Activated CD8-positive, alpha-beta memory T cell treated with anti-CD3 and anti-CD28 coated beads, Interleukin-2, amount 50 U/mL, for 1 hour (primary cell): ENCODE results near the gene HCCS.

ENCODE experiments used
- DNase-seq: peaks from one replicate; pipeline ENCODE4 v3.0.0-alpha.2; 2020; ENCODE audit errors: extremely low read depth

Gene HCCS

DNA sequence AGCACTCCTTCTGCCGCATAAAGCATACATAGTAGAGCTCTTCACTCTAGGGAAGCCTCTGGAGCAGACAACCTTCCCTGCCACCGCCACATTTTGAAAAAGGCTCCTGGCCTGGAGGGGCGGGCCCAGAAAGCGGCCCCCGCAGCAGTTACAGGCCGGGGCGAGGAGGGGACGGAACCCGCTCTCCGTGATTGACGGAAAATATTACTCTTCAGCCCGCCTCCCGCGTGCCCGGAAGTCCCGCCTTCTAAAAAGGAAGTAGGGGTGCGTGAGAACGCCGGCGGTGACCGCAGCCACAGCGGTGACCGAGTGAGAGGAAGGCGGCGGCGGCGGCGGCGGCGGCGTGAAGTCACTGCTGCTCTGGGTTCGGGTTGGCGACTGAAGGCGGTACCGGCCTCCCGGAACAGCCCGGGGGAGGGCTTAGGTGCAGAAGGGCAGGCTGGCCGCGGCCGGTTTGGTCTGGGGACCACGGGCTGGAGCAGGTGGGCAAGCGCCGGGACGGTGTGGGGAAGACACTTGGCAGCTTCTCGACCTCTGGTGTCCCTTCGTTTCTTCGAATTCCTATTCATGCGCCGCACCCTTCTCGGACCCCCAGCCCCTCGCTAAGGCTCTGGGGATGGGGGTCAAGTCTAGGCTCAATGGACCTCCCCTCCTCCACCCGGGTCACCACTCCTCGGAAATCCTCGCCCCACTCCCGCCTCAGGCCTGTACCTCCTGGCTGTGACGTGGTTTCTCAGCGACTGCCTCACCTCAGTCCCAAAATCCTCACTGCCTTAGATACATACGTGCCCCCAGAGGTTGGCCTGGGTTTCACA is at the start of gene HCCS:
HCCS (plus strand) TSS at position 296 of the 815 bp plus-strand sequence. CDS start 729 bp downstream, outside the sequence.
- DNase-seq: peak; percentile 49

- no peak for DNase-seq
Measured at GRCh38 chrX:11064276-11064675, 46.9 kb upstream of the HCCS start.

DNA sequence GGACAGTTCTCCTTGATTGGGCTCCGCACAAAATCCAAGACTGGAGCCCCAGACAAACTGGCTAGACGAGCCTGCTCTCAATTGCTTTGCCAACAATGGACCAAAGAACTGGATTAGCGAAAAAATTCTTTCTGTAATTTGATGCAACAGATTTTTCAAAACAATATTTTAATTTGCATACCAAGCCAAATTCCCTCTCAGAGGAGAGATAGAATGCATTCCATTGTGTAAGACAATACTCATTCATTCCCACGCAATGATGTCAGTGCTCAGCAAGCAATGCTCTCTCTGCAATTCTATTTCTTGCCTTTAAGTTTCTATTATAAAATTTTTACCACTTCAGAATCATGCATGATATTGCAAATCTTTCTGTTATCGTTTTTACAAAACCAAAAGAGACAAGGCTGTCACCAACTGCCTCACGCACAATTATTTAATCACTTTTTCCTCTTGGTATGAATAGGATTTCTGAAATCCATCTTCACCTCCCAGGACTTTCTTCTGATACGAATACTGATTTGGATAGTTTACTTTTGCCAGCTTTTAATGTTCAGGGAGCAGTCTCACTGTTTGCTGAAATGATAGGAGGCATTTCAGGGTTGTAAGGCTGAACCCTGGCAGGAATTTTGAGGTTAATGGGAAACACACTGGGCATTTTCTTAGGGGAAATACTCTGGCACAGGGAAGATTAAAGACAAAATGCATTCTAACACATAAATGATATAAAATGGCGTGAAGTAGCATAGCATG is 46.1 kb upstream of the HCCS start:
- no peak for DNase-seq

DNA sequence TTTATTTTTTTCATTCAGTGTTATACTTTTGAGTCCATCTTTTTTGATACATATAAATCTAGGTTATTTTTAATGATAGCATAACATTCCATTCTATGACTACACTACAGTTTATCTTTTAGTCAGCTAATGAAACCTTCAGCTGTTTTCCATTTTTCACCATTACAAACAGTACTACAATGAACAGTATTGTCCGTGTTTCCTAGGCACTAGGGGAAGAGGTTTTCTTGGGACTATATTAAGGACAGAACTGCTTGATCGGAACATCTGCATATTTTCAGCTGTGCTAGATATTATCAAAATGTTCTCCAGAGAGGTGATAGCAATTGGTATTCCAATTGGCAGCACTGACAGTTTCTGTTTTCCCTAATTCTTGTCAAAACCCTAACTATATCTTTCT is 44.3 kb upstream of the HCCS start:
- no peak for DNase-seq

GRCh38 chrX:11073381-11073780 is 37.8 kb upstream of the HCCS start:
- DNase-seq: no peak

DNA sequence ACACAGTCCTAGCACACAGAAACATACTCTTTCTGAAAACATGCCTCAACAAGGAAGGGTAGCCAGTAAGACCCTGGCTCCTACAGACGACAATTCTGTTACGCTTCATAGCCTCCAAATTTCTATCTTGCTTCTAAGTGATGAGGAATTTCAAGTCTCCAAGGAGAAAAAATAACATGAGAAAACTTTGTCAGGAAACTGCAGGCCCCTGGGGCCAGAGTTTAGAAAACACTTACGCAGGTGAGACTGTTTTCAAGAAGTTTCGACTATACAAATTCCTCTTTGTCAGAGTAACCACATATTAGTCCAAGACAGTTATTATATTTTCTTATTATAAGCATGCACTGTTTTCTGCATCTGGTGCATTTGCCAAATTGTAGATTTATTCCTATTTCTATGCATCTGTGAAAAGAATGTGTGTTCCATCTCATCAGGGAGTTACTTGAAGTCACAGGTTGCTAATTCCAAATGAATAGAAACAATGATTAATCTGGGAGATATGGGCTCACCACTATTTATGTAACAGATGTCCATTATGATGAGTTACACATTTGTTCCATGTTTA is 30.3 kb upstream of the HCCS start:
- DNase-seq: no peak

DNA sequence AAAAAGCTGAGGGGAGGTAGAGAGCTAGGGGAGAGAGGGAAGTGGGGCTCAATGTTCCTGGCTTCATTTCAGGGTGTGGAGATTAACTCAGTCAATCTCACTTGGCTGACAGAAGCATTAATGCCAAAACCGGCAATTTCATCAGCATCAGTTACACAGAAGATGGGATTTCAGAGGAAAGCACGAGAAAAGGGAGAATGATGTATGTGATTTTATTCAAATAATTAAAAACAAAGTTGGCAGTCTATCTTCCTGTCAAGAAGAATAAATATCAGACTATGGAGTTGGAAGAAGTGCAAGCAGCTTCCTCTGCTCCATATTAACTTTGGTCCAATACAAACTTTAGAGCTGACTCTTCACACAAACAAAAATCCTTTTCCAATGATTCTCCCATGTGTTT is 29.6 kb upstream of the HCCS start:
- DNase-seq: no peak

GRCh38 chrX:11085305-11085704 is 25.8 kb upstream of the HCCS start:
- DNase-seq: no peak

DNA sequence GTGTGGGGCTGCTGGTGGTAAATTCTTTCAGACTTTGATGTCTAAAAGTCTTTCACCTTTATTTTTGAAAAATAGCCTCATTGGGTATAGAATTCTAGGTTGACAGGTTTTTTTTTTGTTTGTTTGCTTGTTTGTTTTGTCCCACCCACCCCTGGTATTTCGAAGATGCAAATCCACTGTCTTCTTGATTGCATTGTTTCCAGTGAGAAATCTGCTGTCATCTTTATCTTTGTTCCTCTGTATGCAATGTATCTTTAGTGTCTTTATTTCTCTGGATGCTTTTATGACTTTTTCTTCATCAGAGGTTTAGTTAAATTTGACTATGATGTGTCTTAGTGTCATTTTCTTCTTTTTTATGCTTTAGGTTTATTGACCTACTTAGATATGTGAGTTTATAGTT is 21.3 kb upstream of the HCCS start:
- no peak for DNase-seq

GRCh38 chrX:11097933-11098332 is 13.2 kb upstream of the HCCS start:
- no peak for DNase-seq

DNA sequence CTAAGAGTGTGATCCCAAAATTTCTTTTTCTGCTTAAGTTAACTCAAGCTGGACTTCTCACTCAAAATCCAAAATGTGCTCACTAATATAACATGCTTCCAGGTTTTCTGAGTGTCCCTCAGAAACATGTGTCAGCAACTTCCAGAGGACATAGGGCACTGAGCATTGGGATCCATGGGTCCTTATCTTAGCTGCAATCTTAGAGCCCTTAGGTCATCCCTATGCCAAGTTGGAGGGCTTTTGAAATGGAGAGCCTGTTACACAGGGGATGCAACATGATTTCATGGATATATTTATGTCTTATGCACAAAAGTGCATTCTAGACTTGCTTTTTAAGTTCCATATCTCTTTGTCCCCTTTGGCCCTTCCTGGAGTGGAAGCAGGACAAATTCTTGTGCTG is 11.7 kb upstream of the HCCS start:
- DNase-seq: no peak

DNA sequence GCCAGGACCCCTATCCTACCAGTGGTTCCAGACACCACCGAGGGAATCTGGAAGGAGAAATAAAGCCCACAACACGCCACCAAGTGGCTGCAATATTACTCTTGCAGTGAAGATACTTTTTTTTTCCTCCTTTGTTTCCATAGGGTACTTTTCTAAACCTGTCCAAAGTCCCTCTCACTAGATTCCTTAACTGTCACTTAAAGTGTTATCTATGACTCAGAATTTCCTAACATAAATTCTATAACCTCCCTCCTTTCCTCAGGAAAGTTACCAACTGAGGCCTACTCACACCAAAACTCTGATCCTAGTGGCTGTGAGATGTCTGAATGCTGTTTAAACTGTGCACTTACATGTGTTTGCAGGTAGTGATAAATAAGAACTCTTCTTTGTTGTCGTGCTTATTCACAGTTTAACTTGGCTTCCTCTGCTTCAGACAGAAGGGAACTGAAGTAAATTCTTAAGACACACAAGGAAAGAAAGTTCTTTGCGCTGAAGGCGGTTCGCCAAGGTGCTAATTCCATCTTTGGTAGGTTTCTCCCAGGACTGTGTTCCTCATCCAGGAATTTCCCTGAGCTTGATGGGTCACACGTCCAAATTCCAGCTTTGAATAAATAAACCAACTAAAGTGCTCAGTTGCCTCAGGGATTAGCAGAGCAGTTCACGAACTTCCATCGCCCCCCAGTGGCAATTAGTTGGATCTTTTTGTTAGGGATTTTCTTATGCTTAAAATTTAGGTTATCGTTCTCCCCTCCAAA is 10.7 kb upstream of the HCCS start:
- no peak for DNase-seq

- DNase-seq: no peak
Measured at GRCh38 chrX:11103006-11103405, 8.1 kb upstream of the HCCS start.

DNA sequence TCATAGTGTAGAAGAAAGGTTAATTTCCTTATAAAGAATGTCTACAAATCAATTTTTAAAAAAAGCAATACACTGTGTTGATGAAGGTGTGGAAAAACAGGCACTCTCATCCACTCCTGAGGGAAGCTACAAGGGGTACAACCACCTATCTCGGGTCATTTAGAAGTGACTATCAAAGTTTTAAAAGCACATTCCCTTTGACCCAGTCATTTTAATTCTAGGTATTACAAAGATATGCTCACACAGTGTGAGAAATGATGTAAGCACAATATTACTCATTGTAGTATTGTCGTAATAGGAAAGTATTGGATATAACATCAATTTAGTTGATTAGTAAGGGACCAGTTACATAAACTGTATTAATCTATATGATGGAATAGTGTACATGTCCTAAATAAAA is 7.4 kb upstream of the HCCS start:
- DNase-seq: no peak

DNA sequence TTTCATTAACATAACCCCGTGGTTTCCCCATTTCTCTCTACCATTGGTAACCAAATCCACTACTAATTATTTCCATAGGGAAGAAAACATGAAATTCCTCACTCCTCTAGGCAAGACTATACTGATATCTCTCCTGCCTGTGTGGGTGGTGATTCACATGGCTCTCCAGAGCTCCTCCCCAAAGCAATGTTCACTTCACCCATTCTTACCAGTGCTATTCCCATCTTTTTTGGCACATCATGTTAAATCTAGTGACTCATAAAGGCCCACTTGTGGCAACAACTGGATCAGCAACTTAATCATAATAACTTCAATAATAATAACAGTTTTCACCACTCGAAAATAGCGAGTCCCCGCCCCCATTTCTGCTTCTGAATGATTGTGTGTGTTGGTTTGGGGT is 6.1 kb upstream of the HCCS start:
- DNase-seq: no peak

GRCh38 chrX:11108253-11108941 is 2.7 kb upstream of the HCCS start:
- DNase-seq: no peak

GRCh38 chrX:11109968-11110367 is 1.2 kb upstream of the HCCS start:
- no peak for DNase-seq

DNA sequence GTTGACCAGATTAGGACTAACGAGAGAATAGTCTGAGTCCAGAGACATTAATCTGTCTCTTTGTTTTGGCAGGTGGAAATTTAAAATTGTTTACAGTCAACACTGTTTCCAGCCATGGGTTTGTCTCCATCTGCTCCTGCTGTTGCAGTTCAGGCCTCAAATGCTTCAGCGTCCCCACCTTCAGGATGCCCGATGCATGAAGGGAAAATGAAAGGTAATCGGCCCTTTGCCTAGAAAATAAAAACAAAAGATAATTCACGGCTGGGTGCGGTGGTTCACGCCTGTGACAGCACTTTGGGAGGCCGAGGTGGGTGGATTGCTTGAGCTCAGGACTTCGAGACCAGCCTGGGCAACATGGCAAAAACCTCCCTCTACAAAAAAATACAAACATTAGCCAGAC is 815 bp downstream of the HCCS start:
- DNase-seq: no peak

GRCh38 chrX:11113731-11114130 is 2.6 kb downstream of the HCCS start:
- no peak for DNase-seq

GRCh38 chrX:11117745-11118144 is 6.6 kb downstream of the HCCS start:
- DNase-seq: no peak

DNA sequence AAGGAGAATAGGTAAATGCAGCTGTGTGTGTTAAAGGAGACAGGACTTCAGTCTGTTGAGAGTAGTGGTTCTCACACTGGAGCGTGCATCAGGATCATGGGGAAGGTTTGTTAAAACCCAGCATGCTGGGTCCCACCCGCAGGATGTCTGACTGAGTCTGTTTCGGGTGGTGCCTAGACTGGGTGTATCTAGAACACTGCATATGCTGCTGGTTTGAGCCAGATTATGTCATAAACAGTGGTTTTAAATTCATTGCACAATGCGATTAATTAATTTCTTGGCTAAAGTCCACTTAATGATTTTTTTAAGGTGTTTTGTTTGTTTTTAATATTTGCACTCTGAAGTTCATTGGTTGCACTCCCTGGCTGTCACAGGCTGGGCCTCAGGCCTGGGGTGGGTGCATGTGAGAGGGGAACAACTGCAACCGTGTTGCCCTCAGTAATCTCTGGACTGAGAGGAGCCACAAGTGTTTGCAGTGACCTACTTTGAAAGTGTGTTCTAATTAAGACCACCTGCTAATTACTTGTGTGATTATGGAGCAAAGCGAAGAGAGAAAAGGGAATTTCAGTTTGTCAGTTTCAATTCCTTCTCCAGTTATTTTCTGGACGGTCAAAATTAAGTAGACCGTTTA is 8.3 kb downstream of the HCCS start:
- DNase-seq: no peak
